Measurements from ENCODE around the gene PIKFYVE.
"Not testable (repeated sequence)": the region's sequence is repeated elsewhere in the genome, so short reads cannot be mapped to it uniquely, and the experiment has no call there.

The PIKFYVE gene

GRCh38 chr2:208265801-208266552, at the start of gene PIKFYVE:
PIKFYVE (plus strand) TSS chr2:208266255; CDS start chr2:208271520, 5,265 bp downstream.
- DNase-seq, result peak; percentile 97

DNA sequence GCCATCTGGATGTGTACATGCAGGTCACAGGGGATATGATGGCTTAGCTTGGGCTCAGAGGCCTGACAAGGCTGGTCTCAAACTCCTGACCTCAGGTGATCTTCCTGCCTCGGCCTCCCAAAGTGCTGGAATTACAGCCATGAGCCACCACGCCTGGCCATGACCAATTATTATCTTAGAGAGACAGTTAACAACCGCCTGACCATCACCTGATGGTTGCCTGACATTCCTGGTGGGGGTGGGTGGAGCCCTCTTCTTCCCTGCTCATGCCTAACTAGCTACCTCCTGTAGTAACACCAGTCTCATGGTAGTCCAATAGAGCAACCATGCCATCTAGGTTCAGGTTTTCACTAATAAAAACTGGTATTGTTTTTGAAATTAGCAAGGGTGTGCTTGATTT, 44.2 kb upstream of the PIKFYVE start:
- DNase-seq, result not testable (repeated sequence)

- no peak for DNase-seq
These were observed 43.7 kb upstream of the PIKFYVE start for GRCh38 chr2:208222351-208222750.

- DNase-seq, result no peak
These were observed 41.3 kb upstream of the PIKFYVE start for GRCh38 chr2:208224802-208225201.

DNA sequence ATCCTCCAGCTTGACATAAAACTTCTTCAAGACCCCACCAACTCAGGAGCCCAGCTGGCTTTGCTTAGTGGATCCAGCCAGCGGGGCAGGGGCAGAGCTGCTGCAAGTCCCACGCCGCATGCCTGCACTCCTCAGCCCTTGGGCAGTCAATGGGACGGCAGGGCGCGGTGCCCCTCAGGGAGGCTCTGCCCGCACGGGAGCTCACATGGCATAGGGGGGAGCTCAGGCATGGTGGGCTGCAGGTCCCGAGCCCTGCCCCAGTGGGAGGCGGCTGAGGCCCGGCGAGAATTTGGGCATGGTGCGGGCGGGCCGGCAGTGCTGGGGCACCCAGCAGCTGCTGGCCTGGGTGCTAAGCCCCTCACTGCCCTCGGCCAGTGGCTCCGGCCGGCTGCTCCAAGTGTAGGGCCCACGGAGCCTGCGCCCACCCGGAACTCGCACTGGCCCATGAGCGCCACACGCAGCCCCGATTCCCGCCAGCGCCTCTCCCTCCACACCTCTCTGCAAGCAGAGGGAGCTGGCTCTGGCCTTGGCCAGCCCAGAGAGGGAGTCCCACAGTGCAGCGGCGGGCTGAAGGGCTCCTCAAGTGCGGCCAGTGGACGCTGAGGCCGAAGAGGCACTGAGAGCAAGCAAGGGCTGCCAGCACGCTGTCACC, 38.3 kb upstream of the PIKFYVE start:
- no peak for DNase-seq

- DNase-seq, result no peak
These were observed 37.6 kb upstream of the PIKFYVE start for GRCh38 chr2:208228476-208228875.

GRCh38 chr2:208234786-208235185, 31.3 kb upstream of the PIKFYVE start:
- no peak for DNase-seq

- no peak for DNase-seq
These were observed 30.2 kb upstream of the PIKFYVE start for GRCh38 chr2:208235860-208236259.

GRCh38 chr2:208239770-208240493, 26.1 kb upstream of the PIKFYVE start:
- no peak for DNase-seq

DNA sequence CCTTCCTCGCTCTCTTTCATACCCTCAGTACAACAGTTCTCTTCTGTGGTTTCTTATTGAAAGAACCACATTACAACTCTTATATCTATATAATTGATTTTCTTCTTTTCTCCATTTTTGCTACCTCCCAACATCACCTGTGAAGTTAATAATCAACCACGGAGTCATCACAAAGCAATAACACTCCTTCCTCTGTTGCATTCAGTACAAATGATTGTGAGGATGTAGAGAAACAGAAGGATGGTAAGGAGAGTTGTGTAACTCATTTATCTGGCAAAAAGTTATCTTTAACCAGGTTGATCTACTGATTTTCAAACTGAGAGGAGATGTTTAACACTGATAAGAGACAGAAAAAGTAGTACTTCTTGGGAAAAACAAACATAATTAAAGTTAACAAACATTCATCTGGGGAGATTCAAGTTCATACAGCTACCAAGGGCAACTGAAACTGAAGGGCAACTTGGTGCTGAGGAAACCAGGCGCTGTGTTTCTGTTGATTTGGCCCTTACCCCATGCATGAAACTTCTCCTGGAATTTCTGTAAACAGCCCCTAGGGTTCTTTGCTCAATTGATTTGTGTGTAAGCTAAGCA, 25.3 kb upstream of the PIKFYVE start:
- no peak for DNase-seq

DNA sequence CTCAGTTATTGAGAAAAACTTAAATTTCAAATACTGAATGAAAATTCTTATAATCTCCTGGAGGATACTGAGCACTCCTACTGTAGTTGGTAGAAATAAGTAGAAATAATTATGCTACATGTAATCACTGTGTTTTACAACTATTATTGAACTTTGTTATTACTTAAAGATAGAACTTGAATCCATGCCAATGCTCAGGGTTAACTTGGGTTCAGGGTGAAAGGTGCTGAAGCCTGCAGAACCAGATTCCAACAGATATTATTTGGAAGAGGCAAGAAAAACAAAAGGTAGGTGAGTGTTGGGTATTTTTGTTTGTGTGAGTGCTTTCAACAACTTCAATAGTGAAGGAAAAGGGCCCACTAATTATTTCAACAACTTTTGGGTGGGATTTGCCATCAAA, 21.6 kb upstream of the PIKFYVE start:
- DNase-seq, result no peak

GRCh38 chr2:208245746-208246145, 20.3 kb upstream of the PIKFYVE start:
- DNase-seq, result no peak

DNA sequence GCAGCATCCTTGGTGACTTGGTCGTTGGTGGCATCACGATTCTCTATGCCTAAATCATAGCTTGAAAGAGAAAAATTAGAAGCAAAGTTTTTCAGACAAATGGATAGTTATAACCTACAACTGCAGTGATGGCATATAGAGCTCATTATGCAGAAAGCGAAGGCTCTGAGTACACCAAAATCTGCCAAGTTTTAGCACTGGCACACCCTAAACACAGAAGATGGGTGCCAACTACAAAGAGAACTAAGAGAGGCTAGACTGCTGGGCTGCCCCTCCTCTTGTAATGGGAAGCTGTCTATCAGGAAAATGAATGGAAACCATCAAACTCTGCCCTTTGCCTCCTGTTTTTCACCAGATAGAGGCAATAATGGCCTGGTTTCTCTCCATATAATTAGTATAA, 17.5 kb upstream of the PIKFYVE start:
- no peak for DNase-seq

- DNase-seq, result no peak
These were observed 16.8 kb upstream of the PIKFYVE start for GRCh38 chr2:208249296-208249695.

- DNase-seq, result no peak
These were observed 15.7 kb upstream of the PIKFYVE start for GRCh38 chr2:208250388-208250787.

GRCh38 chr2:208251098-208251497, 15.0 kb upstream of the PIKFYVE start:
- DNase-seq, result no peak

DNA sequence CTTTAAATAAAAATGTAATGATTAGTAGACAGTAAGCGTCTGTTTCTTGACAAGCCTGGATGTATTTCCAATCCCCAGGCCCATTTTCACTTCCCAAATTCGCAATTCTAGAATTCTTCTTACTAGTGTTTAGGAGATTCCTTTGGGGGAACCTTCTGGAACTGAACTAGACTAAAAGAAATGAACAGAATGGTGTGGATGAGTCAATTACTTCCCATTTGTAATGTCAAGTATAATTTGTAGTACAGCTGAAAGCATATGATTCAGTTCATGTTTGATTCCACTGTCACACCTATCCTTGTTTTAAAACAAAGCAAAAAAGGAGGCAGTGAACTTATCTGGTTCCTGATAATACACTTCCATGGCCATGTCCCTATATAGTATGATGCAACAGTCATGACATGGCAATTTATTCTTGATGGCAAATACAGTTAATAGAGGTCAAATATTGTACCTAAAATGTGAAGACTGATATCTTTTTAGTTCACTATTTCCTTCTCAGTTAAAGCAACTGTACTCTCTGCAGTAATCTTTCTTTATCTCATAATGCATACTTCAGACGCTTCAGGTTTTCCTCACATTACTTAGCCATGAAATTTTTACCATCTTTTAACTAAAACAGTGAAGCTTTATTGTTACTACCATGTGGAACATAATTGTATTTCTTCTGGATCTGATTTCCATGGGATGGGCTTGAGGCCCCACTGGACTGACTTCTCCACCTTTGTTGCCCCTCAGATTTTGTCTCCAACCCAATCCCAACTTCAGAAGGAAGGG, 13.2 kb upstream of the PIKFYVE start:
- DNase-seq, result no peak

DNA sequence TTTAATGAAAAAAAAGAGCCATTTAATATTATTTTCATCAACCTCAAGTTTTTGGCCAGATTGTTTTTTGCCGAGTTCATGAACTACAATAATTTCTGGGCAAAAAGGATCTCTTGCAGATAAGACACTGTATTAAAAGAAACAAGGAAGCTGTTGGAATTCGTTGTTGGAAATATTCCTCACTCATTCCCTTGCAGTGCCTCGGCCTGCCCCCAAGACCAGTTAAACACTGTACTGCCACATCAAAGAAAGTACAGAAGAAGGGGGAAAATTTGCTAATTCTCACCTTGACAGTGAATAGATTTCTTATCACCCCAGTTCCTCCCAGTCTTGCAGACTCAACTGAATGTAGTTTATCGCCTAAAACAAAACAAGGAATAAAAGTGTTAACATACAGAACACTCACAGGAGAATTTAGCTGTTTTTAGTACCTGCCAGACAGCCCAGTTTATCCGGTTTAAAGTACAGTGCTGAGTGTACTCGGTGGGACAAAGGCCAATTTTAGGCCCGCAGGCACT, 12.4 kb upstream of the PIKFYVE start:
- no peak for DNase-seq

DNA sequence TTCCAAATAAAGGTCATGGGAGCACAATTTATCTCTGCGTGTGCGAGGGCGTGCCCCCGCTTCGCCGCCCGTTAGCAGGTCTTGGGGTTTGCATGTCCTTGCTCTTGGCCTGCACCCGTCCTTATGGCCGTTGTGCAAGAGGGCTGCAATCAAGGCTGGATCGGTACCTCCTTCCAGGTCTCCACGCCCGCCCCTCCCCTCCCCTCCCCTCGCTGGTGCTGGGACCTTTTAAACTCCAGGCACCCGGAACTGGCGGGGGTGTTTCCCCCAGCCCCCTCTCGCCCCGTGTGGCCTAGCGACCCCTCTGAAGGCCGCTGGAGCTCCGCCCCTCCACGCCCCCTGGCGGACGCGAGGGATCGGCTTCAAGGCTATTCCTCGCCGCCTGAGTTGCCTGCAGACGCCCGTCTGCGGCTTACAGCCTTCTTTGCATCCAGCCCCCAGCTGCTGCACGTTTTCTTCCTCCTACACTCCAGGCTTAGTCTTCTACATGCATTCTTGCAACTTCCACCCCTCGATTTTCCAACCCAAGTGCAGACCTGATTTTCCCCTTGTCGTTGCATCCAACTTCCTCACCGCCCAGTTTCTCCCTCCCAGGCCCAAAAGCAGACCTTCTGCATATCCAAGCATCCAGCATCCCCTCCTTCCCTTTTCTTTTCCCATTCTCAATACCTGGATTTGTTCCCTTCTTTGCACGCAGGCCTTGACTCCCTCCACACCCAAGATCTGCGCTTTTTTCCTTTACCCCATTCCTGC, 11.8 kb upstream of the PIKFYVE start:
- DNase-seq, result peak; percentile 70

- DNase-seq, result peak; percentile 91
These were observed 11.0 kb upstream of the PIKFYVE start, which contains the start of gene IDH1 for GRCh38 chr2:208254871-208255556. IDH1 (minus strand) TSS chr2:208255071; CDS start chr2:208251551, 3,520 bp downstream.

DNA sequence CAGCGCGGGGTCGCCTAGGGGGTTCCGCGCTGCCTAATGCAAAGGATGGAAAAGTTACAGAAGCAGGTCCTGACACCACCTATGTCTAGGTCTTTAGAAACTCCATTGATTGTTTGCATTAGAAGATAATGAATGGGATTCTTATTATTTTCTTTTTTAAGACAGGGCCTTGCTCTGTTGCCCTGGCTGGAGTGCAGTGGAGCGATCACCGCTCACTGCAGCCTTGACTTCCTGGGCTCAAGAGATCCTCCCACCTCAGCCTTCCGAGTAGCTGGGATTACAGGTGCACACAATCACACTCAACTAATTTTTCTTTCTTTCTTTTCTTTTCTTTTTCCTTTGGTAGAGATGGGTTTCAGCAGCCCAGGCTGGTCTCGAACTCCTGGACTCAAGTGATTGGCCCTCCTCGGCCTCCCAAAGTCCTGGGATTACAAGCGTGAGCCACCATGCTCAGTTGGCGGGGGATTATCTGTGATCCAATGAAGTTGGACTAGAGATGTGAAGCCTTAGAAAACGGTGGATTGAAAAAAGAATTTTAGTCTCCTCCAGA, 10.4 kb upstream of the PIKFYVE start:
- no peak for DNase-seq
